ENCODE data around the gene COL21A1. TPM values are rescaled to one million over a fixed set of nuclear protein-coding genes. Genes with fewer than 3 reads are reported as not detected.
A peak's percentile ranks its signal among the peaks of the same experiment; 100 is the strongest.

The COL21A1 gene
- total RNA-seq, 1 donor from 2014 or later = 24.5 TPM

DNA sequence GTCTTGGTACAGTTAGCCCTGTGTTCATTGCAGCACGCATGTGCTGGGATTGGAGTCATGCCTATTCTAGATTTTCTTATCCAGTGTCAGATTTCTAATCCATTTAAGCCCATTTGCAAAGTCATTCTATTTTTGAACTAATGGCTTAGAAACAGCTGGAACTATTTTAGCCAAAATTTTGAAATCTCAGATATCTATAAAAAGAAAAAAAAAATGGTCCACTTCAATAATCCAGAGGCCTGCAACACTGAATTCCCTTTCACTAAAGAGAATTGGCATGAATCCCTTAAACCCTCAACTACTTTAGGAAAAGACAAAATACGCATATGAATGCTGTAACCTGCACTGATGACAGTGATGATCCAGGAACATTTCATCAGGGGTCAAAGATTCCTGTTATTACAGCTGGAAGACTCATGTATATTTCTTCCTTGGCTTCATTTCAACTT lies 1.5 kb downstream of the COL21A1 start:
- intact Hi-C loops (cut with DNase I) = loop anchor here (5.0 kb wide), 2 partner anchors 154 to 199 kb away; no protein-coding TSS in a partner anchor
- Histone ChIP-seq H3K9me3 (no peaks in the 10 kb centered on the region), H3K4me1 (peaks cover 0 to 9% of the 10 kb centered on the region in 2 donors), H3K27me3 (no peaks in the 10 kb centered on the region), H3K4me3 (peak overlapping the region; percentile 56 to 81), H3K36me3 (no peaks in the 10 kb centered on the region), H3K27ac (peak overlapping the region; percentile 84 to 88)
- TF ChIP-seq, protein P1, sequence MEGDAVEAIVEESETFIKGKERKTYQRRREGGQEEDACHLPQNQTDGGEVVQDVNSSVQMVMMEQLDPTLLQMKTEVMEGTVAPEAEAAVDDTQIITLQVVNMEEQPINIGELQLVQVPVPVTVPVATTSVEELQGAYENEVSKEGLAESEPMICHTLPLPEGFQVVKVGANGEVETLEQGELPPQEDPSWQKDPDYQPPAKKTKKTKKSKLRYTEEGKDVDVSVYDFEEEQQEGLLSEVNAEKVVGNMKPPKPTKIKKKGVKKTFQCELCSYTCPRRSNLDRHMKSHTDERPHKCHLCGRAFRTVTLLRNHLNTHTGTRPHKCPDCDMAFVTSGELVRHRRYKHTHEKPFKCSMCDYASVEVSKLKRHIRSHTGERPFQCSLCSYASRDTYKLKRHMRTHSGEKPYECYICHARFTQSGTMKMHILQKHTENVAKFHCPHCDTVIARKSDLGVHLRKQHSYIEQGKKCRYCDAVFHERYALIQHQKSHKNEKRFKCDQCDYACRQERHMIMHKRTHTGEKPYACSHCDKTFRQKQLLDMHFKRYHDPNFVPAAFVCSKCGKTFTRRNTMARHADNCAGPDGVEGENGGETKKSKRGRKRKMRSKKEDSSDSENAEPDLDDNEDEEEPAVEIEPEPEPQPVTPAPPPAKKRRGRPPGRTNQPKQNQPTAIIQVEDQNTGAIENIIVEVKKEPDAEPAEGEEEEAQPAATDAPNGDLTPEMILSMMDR (IDR thresholded peaks at IDR 0.05) = no peak
- DNase-seq (ENCODE audit: low spot score in 2 of 2) = no peak

DNA sequence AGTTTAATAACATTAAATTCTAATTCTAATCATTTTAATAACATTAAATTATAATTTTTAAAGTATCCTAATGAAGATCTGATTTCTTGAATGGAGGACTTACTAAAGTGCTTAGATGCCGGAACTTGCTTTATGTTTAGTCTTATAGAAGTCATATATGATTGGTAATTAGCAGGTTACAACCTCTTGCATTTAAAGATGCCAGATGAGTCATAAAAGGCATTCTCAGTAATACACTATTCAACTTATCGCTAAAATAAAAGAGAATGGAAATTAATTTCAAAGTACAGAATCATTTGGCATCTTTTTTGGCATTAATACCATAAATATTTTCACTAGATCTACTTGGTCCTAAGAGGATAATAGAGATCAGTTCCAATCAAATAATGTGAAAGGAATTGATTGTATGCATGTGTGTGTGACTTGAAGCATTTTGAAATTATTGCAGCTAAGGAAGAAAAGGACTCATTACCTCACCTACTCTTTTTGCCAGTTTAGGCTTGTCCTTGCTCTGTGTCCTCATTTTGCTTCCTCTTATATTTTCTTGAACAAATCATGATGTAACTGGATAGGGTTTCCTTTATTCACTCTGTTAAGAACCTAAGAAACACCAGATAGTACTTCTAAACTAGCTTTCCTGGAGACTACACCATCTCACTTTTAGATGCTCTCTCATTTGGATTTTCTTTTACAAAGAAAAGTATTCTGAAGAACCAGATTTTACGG lies 2.7 kb downstream of the COL21A1 start:
- TF ChIP-seq, protein P1 (IDR thresholded peaks at IDR 0.05) = no peak
- Histone ChIP-seq H3K27ac (peak overlapping the region; percentile 84 to 88), H3K9me3 (no peaks in the 10 kb centered on the region), H3K36me3 (no peaks in the 10 kb centered on the region), H3K4me1 (peaks cover 0 to 14% of the 10 kb centered on the region in 2 donors), H3K27me3 (no peaks in the 10 kb centered on the region), H3K4me3 (peak overlapping the region in 1 of 2 donors; percentile 81)
- DNase-seq (ENCODE audit: low spot score in 2 of 2) = no peak
- intact Hi-C loops (cut with DNase I) = loop anchor here (5.0 kb wide), 2 partner anchors 152 to 197 kb away; no protein-coding TSS in a partner anchor

DNA sequence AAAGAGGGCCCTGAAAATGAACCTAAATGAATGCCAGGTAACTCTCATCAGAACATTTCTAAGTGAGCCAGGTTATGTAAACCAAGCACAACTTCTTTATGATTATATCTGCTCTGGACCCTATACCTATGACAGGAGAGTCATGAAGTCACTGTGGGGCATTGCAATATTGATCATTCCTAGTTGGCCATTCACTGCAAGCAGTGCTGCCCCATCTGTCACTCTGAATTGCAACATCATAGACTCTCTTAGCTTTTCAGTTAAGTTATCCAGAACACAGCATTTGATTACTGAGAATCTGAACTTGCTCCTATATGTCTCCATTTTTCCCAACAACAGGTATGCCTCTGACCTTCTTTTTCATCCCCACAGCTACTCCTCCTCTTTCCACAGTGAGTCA lies 3.3 kb downstream of the COL21A1 start:
- Histone ChIP-seq H3K27ac (peak overlapping the region; percentile 84 to 88), H3K9me3 (no peaks in the 10 kb centered on the region), H3K36me3 (no peaks in the 10 kb centered on the region), H3K4me1 (peaks cover 0 to 14% of the 10 kb centered on the region in 2 donors), H3K27me3 (no peaks in the 10 kb centered on the region), H3K4me3 (peak overlapping the region in 1 of 2 donors; percentile 49)
- intact Hi-C loops (cut with DNase I) = no loop called here
- TF ChIP-seq, protein P1 (IDR thresholded peaks at IDR 0.05) = no peak
- no peak for DNase-seq (ENCODE audit: low spot score in 2 of 2)

GRCh38 chr6:56243518-56244070 lies 3.8 kb downstream of the COL21A1 start:
- no peaks in the 10 kb centered on the region for H3K36me3 ChIP-seq
- H3K27ac ChIP-seq = peak overlapping the region; percentile 84 to 88
- H3K4me1 ChIP-seq = peaks cover 0 to 18% of the 10 kb centered on the region in 2 donors
- intact Hi-C loops (cut with DNase I) = no loop called here
- H3K4me3 ChIP-seq = peak overlapping the region in 1 of 2 donors; percentile 49
- DNase-seq (ENCODE audit: low spot score in 2 of 2) = no peak
- H3K9me3 ChIP-seq = no peaks in the 10 kb centered on the region
- TF ChIP-seq, protein P1 (IDR thresholded peaks at IDR 0.05) = no peak
- H3K27me3 ChIP-seq = no peaks in the 10 kb centered on the region

- H3K27ac ChIP-seq = peak overlapping the region; percentile 84 to 88
- peaks cover 0 to 25% of the 10 kb centered on the region in 2 donors for H3K4me1 ChIP-seq
- TF ChIP-seq, protein P1 (IDR thresholded peaks at IDR 0.05) = no peak
- H3K36me3 ChIP-seq = no peaks in the 10 kb centered on the region
- no peaks in the 10 kb centered on the region for H3K9me3 ChIP-seq
- H3K27me3 ChIP-seq = no peaks in the 10 kb centered on the region
- DNase-seq (ENCODE audit: low spot score in 2 of 2) = no peak
- intact Hi-C loops (cut with DNase I) = no loop called here
- H3K4me3 ChIP-seq = peak overlapping the region in 1 of 2 donors; percentile 49
These were observed 5.0 kb downstream of the COL21A1 start for GRCh38 chr6:56242346-56242745.
